Measurements from ENCODE around the gene EFTUD2.

GRCh38 chr17:44807817-44808155, 91.5 kb downstream of the EFTUD2 start:
- TF ChIP-seq CTCF (conservative IDR thresholded peaks at IDR 0.05 in 1 of 2, IDR thresholded peaks at IDR 0.05 in 1 of 2; ENCODE audit: extremely low read depth in 1 of 2, insufficient read depth in 1 of 2, low read depth in 1 of 2, low read length in 2 of 2) (no peak), EZH2 (IDR thresholded peaks at IDR 0.05; ENCODE audit: borderline replicate concordance, low read length) (no peak)
